HCT116 (cell line): Measurements from ENCODE around the gene SPRED2.

Experiments
- CTCF ChIP-seq, 3 experiments: fragments of 200-600 bp in 1 of 3; sonication (generic) in 1 of 3; IDR thresholded peaks in 2 of 3; conservative IDR thresholded peaks in 1 of 3; 2 replicates each; pipeline ENCODE4 v1.5.1; 2012 to 2017; ENCODE audit warnings: low read depth in 2 of 3, low read length in 2 of 3, antibody characterized with exemption in 1 of 3, borderline replicate concordance in 1 of 3, control low read depth in 1 of 3, mild to moderate bottlenecking in 1 of 3, mixed read lengths in 1 of 3, mixed run types in 1 of 3, moderate library complexity in 1 of 3; ENCODE audit not compliant: insufficient read depth in 1 of 3
- EZH2 ChIP-seq: fragments of 200-600 bp; sonication (generic); IDR thresholded peaks from 2 replicates; pipeline ENCODE4 v1.6.1; 2017; ENCODE audit warnings: antibody characterized with exemption, mixed run types
- JUND ChIP-seq: IDR thresholded peaks from 2 replicates; pipeline ENCODE4 v1.6.1; 2012
- MAX ChIP-seq: IDR thresholded peaks from 2 replicates; pipeline ENCODE4 v1.6.1; 2012
- POLR2A ChIP-seq: IDR thresholded peaks from 2 replicates; pipeline ENCODE4 v1.7.0; 2011; ENCODE audit warnings: borderline replicate concordance; ENCODE audit not compliant: insufficient read depth, insufficient read length; ENCODE audit errors: extremely low read depth
- POLR2AphosphoS5 ChIP-seq: IDR thresholded peaks from 2 replicates; pipeline ENCODE4 v1.6.1; 2011; ENCODE audit warnings: mild to moderate bottlenecking, low read depth, low read length, moderate library complexity
- REST ChIP-seq: IDR thresholded peaks from 2 replicates; pipeline ENCODE4 v1.6.1; 2012; ENCODE audit warnings: low read depth

GRCh38 chr2:65453916-65454315, 21.5 kb upstream of the SPRED2 start:
- TF ChIP-seq CTCF (IDR thresholded peaks at IDR 0.05 in 2 of 3, conservative IDR thresholded peaks at IDR 0.05 in 1 of 3; ENCODE audit: borderline replicate concordance in 1 of 3, insufficient read depth in 1 of 3, low read depth in 2 of 3, low read length in 2 of 3) (no peak), MAX (no peak), POLR2A (no peak), EZH2 (no peak), JUND (no peak), POLR2AphosphoS5 (no peak), REST (no peak)
